Natural killer cell (primary cell): Measurements from ENCODE around the gene THOC1. TPM values are rescaled to one million over a fixed set of nuclear protein-coding genes. Genes with fewer than 3 reads are reported as not detected.

Experiments
- ATAC-seq, 3 donors: fragments of 150-1000 bp in 2 of 3; fragments of 200-7000 bp in 1 of 3; cut with Tn5 transposase; 1 replicate in 1 of 3; 2 replicates in 2 of 3; pipeline ENCODE4 v1.10.0; 2021; ENCODE audit warnings: mild to moderate bottlenecking in 2 of 3, moderate library complexity in 2 of 3
- DNase-seq, 2 donors: peaks; one replicate each; pipeline versions ENCODE4 v3.0.0 to v3.0.0-alpha.2; 2013 to 2021; ENCODE audit warnings: mixed read lengths in 1 of 2
- H3K27ac ChIP-seq: one replicate; pipeline ENCODE4 v1.5.1; 2013; ENCODE audit warnings: mild to moderate bottlenecking, low read length
- H3K27me3 ChIP-seq: one replicate; pipeline ENCODE4 v1.6.1; 2013; ENCODE audit warnings: low read length; ENCODE audit not compliant: control insufficient read depth, insufficient read depth
- H3K36me3 ChIP-seq: one replicate; pipeline ENCODE4 v1.6.1; 2013; ENCODE audit warnings: low read length; ENCODE audit not compliant: control insufficient read depth, insufficient read depth
- H3K4me1 ChIP-seq: one replicate; pipeline ENCODE4 v1.6.1; 2013; ENCODE audit warnings: low read length; ENCODE audit not compliant: control insufficient read depth, insufficient read depth
- H3K4me3 ChIP-seq: one replicate; pipeline ENCODE4 v1.5.1; 2013; ENCODE audit warnings: low read length
- H3K9me3 ChIP-seq: one replicate; pipeline ENCODE4 v1.6.1; 2013; ENCODE audit warnings: low read length; ENCODE audit not compliant: control insufficient read depth, insufficient read depth
- H3K27ac Mint-ChIP-seq, 2 donors: one replicate each; pipeline ENCODE4 v1.8.0; 2022; ENCODE audit warnings: mild to moderate bottlenecking in 2 of 2, mixed read lengths in 2 of 2, moderate library complexity in 1 of 2
- H3K27me3 Mint-ChIP-seq, 2 donors: one replicate each; pipeline ENCODE4 v1.8.0; 2022; ENCODE audit warnings: low read depth in 2 of 2, mixed read lengths in 2 of 2
- H3K36me3 Mint-ChIP-seq: one replicate; pipeline ENCODE4 v1.8.0; 2022; ENCODE audit warnings: mixed read lengths
- H3K4me1 Mint-ChIP-seq, 2 donors: one replicate each; pipeline ENCODE4 v1.8.0; 2022; ENCODE audit warnings: mixed read lengths in 2 of 2
- H3K4me3 Mint-ChIP-seq: one replicate; pipeline ENCODE4 v1.8.0; 2022; ENCODE audit warnings: mild to moderate bottlenecking, moderate library complexity, mixed read lengths
- H3K9me3 Mint-ChIP-seq, 2 donors: one replicate each; pipeline ENCODE4 v1.8.0; 2022; ENCODE audit warnings: mixed read lengths in 2 of 2
- WGBS: methylation state at CpG from one replicate; pipeline ENCODE4 v1.1.7; 2013; ENCODE audit warnings: missing lambda C conversion rate; ENCODE audit not compliant: insufficient coverage; 5-methylcytosine and 5-hydroxymethylcytosine counted together
- intact Hi-C: fragments of 100-400 bp; cut with micrococcal nuclease; formaldehyde crosslinking; loops from one replicate; pipeline ENCODE4 v1.14.2; 2022
- total RNA-seq, 4 donors: library from RNA; stranded (reverse); fragments of 120-200 nt in 1 of 4; gene quantifications; one replicate each; pipeline versions ENCODE4 v1.2.3 to v1.2.4, GENCODE V29; 2013 to 2022
- TF ChIP-seq, protein P1 (sequence below): fragments of 200-600 bp; IDR thresholded peaks from one replicate; pipeline ENCODE4 v1.8.0; 2022; ENCODE audit warnings: antibody characterized with exemption

The THOC1 gene
- total RNA-seq, 3 donors from 2014 or later (not counting 1 experiment from before 2014, with no cell fraction given) = 96.4 to 105 (median 96.7) TPM

DNA sequence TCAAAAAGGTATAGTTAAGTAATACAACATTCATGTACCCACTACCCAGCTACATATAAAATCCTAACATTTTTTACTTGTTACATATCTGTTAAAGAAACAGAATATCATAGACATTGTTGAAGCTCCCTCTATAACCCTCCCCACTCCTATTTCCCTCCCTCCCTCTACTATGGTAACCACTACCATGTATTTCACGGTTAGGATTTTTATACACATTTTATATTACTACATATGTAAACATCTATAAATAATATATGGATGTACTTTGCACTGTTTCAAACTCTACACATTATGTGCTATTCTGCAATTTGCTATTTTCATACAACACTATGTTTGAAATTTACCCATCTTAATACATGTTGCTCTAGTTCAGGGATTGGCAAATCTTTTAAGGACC, 36.3 kb downstream of the THOC1 start:
- ATAC-seq = no peak
- no CpG with 5 or more reads among the region's 1 CpG for WGBS
- no peaks in the 10 kb centered on the region for H3K36me3 Mint-ChIP-seq
- no peak overlapping the region for H3K4me3 ChIP-seq
- no peak overlapping the region for H3K27ac ChIP-seq
- no peaks in the 10 kb centered on the region for H3K9me3 ChIP-seq
- H3K27ac Mint-ChIP-seq = no peak overlapping the region
- no peaks in the 10 kb centered on the region for H3K27me3 Mint-ChIP-seq
- no peak overlapping the region for H3K4me3 Mint-ChIP-seq
- no peaks in the 10 kb centered on the region for H3K9me3 Mint-ChIP-seq
- TF ChIP-seq, protein P1, sequence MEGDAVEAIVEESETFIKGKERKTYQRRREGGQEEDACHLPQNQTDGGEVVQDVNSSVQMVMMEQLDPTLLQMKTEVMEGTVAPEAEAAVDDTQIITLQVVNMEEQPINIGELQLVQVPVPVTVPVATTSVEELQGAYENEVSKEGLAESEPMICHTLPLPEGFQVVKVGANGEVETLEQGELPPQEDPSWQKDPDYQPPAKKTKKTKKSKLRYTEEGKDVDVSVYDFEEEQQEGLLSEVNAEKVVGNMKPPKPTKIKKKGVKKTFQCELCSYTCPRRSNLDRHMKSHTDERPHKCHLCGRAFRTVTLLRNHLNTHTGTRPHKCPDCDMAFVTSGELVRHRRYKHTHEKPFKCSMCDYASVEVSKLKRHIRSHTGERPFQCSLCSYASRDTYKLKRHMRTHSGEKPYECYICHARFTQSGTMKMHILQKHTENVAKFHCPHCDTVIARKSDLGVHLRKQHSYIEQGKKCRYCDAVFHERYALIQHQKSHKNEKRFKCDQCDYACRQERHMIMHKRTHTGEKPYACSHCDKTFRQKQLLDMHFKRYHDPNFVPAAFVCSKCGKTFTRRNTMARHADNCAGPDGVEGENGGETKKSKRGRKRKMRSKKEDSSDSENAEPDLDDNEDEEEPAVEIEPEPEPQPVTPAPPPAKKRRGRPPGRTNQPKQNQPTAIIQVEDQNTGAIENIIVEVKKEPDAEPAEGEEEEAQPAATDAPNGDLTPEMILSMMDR = no peak
- no peaks in the 10 kb centered on the region for H3K27me3 ChIP-seq
- no peaks in the 10 kb centered on the region for H3K4me1 ChIP-seq
- intact Hi-C loops = no loop called here
- H3K36me3 ChIP-seq = peaks cover 2% of the 10 kb centered on the region
- DNase-seq = no peak
- H3K4me1 Mint-ChIP-seq = no peaks in the 10 kb centered on the region

DNA sequence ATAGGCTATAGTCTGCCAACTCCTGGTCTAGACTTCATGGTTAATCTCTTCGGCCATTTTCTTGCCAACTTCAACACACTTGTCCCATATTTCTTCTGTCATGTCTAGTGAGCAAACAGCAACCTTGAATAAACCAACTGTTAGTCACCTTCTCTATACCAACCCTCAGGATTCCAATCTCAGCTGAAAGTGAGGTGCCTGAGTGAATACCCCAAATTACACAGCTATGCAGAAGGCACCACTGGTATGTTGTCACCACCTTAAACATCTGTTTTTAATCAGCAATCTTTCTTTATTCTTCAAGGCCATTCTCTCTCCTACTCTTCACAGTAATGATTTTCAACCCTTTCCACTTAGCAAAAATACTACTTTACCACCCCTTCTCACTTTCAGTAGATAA, 39.3 kb downstream of the THOC1 start:
- Histone ChIP-seq H3K9me3 (no peaks in the 10 kb centered on the region), H3K27me3 (no peaks in the 10 kb centered on the region), H3K27ac (no peak overlapping the region), H3K4me1 (no peaks in the 10 kb centered on the region), H3K36me3 (peaks cover 19% of the 10 kb centered on the region), H3K4me3 (no peak overlapping the region)
- H3K36me3 Mint-ChIP-seq = no peaks in the 10 kb centered on the region
- WGBS = 98% methylated on average over 1 of the region's 1 CpG
- no peak for ATAC-seq
- H3K27me3 Mint-ChIP-seq = no peaks in the 10 kb centered on the region
- H3K4me3 Mint-ChIP-seq = no peak overlapping the region
- no peak for DNase-seq
- TF ChIP-seq, protein P1 = no peak
- intact Hi-C loops = no loop called here
- no peak overlapping the region for H3K27ac Mint-ChIP-seq
- no peaks in the 10 kb centered on the region for H3K4me1 Mint-ChIP-seq
- no peaks in the 10 kb centered on the region for H3K9me3 Mint-ChIP-seq

DNA sequence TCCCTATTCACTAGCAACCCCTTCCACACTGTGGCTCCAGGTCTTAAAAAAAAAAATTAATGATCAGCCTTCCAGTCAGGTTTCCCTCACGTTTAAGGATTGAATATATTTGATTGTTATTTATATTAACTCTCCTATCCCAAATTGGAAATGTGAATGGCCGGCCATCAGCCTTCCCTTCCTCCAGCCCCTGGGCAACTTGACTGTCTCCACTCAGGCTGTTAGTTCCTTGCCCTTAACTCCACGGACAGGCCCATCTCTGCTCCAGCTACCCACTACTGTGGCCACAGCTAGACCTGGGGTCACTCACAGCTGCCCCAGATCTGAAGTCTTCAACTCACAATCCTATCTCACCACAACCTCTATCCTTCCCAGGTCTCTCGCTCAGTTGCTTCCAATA, 39.9 kb downstream of the THOC1 start:
- H3K9me3 ChIP-seq = no peaks in the 10 kb centered on the region
- no peaks in the 10 kb centered on the region for H3K27me3 ChIP-seq
- DNase-seq (no peak), ATAC-seq (no peak)
- no peaks in the 10 kb centered on the region for H3K36me3 Mint-ChIP-seq
- 96% methylated on average over 3 of the region's 4 CpGs for WGBS
- H3K4me1 ChIP-seq = no peaks in the 10 kb centered on the region
- H3K4me3 ChIP-seq = no peak overlapping the region
- peaks cover 25% of the 10 kb centered on the region for H3K36me3 ChIP-seq
- H3K27ac Mint-ChIP-seq = no peak overlapping the region
- no peaks in the 10 kb centered on the region for H3K4me1 Mint-ChIP-seq
- TF ChIP-seq, protein P1 = no peak
- no peak overlapping the region for H3K4me3 Mint-ChIP-seq
- no peaks in the 10 kb centered on the region for H3K27me3 Mint-ChIP-seq
- H3K27ac ChIP-seq = no peak overlapping the region
- no peaks in the 10 kb centered on the region for H3K9me3 Mint-ChIP-seq
- intact Hi-C loops = no loop called here

DNA sequence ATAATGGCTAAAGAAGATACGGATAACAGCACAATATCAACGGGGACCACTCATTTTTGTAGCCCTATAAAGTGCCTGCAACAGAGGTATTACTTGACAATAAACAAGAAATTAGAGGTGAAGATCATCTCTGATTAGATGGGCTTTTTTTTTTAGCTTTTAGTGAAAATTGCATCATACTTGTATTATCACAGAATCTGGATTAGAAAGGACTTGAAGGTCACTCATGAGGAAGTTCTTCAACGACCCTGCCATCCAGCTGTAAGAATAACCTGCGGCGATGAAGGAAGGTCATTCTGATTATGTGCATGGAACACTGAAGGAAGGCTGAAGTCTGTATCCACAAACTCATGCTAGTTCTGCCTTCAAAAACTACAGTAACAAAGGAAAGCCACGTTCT, 40.5 kb downstream of the THOC1 start:
- no peaks in the 10 kb centered on the region for H3K4me1 Mint-ChIP-seq
- Histone ChIP-seq H3K36me3 (peaks cover 30% of the 10 kb centered on the region), H3K27me3 (no peaks in the 10 kb centered on the region), H3K9me3 (no peaks in the 10 kb centered on the region), H3K4me3 (no peak overlapping the region), H3K4me1 (no peaks in the 10 kb centered on the region), H3K27ac (no peak overlapping the region)
- WGBS = 94% methylated on average over 6 of the region's 6 CpGs
- TF ChIP-seq, protein P1 = no peak
- H3K4me3 Mint-ChIP-seq = no peak overlapping the region
- DNase-seq = no peak
- intact Hi-C loops = no loop called here
- no peak overlapping the region for H3K27ac Mint-ChIP-seq
- no peak for ATAC-seq
- no peaks in the 10 kb centered on the region for H3K9me3 Mint-ChIP-seq
- H3K27me3 Mint-ChIP-seq = no peaks in the 10 kb centered on the region
- H3K36me3 Mint-ChIP-seq = no peaks in the 10 kb centered on the region
